Epithelial cell of proximal tubule (primary cell): Measurements from ENCODE around the gene DEUP1. TPM values are rescaled to one million over a fixed set of nuclear protein-coding genes. Genes with fewer than 3 reads are reported as not detected.

Experiments
- DNase-seq: peaks from one replicate; pipeline ENCODE4 v3.0.0-alpha.2; 2011; ENCODE audit warnings: low read depth
- H3K4me3 ChIP-seq: 2 replicates; pipeline ENCODE4 v1.5.1; 2011; ENCODE audit warnings: low read depth, mild to moderate bottlenecking, low read length
- total RNA-seq: library from RNA; depleted of rRNA; stranded (reverse); fragments of >200 nt; gene quantifications from 2 replicates; pipeline ENCODE4 v1.2.3, GENCODE V29; 2015
- TF ChIP-seq, protein P1 (sequence below): conservative IDR thresholded peaks from 2 replicates; pipeline ENCODE4 v1.5.1; 2012; ENCODE audit warnings: low read depth, mild to moderate bottlenecking, low read length

Gene DEUP1
- total RNA-seq, 1 donor from 2014 or later, result 0.69 TPM

DNA sequence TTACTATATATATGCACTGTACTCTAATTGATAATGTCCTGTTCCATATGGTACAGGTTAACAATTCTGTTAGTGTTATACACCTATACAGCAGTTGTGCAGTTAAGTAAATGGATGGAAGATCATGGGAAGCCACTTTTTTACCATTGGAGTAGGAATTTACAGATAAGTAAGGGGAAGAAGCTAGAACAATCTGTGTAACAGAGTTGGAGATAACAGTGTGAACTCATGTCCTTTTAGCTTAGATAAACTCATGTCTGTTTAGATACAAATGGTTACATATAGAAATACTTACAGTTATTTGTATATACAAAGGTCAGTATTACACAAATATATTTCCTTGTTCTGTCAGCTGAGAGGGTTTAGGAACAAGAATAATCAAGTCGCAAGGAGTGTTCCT is 6.8 kb upstream of the DEUP1 start:
- no peak for DNase-seq
- TF ChIP-seq, protein P1, sequence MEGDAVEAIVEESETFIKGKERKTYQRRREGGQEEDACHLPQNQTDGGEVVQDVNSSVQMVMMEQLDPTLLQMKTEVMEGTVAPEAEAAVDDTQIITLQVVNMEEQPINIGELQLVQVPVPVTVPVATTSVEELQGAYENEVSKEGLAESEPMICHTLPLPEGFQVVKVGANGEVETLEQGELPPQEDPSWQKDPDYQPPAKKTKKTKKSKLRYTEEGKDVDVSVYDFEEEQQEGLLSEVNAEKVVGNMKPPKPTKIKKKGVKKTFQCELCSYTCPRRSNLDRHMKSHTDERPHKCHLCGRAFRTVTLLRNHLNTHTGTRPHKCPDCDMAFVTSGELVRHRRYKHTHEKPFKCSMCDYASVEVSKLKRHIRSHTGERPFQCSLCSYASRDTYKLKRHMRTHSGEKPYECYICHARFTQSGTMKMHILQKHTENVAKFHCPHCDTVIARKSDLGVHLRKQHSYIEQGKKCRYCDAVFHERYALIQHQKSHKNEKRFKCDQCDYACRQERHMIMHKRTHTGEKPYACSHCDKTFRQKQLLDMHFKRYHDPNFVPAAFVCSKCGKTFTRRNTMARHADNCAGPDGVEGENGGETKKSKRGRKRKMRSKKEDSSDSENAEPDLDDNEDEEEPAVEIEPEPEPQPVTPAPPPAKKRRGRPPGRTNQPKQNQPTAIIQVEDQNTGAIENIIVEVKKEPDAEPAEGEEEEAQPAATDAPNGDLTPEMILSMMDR, result no peak
- no peak overlapping the region for H3K4me3 ChIP-seq

DNA sequence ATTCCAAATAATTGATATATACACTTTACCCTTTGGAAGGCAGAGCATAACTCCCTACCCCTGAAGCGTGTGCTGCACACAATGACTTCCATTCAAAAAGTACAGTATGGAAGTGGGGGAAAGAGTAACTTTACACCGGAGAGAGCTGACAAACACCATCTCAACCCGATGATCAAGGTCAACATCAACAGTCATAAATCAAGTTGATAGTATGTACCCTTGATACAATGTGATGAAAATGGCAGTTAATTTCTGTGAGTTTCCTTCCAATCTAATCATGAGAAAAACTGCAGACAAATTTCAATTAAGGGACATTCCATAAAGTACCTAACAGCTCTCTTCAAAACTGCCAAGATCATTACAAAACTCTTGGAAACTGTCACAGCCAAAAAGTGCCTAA is 6.0 kb upstream of the DEUP1 start:
- no peak for DNase-seq
- no peak overlapping the region for H3K4me3 ChIP-seq
- TF ChIP-seq, protein P1, result no peak

DNA sequence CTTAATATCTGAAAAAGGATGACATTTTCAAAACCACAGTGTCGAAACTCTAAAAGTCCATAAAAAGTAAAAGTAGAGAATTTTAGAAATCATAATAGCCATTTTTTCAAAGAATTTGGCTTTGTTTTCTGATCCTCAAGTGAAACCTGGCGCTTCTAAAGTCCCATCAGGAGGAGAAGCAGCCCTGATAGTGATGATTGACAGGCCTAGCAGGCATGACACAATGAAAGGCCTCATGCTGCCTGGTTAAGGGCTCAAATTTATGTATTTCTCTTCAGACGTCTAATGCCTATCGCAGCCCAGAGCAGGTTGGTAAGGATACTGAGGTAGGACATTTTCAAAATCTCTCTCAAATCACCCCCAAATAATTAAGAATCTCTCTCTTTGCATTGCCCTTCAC is 3.9 kb upstream of the DEUP1 start:
- no peak overlapping the region for H3K4me3 ChIP-seq
- no peak for DNase-seq
- TF ChIP-seq, protein P1, result no peak

DNA sequence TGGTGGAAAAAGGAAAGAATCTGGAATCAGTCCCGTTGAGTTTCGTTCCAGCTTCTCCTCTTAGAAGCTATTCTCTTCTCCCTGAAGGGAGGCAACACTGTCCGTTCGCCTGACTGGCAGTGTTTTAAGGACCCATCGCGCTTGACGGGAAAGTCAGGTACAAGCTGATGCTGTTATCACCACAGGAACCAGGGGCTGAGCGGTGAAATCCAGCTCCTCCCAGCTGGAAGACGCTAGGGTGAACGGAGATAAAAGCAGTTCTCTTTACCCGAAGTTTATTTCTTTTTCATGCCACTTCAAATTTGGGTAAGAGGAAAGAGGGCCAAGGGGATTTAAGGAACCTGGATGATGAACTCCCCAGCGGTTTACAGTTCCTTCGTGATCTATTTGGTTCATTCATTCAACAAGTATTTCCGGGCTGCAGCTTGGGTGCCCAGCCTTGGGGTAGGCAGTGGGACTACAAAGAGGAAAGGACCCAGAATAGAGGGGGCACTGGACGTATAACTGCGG is 551 bp upstream of the DEUP1 start:
- peak overlapping the region; percentile 54 for H3K4me3 ChIP-seq
- TF ChIP-seq, protein P1, result no peak
- DNase-seq, result no peak

DNA sequence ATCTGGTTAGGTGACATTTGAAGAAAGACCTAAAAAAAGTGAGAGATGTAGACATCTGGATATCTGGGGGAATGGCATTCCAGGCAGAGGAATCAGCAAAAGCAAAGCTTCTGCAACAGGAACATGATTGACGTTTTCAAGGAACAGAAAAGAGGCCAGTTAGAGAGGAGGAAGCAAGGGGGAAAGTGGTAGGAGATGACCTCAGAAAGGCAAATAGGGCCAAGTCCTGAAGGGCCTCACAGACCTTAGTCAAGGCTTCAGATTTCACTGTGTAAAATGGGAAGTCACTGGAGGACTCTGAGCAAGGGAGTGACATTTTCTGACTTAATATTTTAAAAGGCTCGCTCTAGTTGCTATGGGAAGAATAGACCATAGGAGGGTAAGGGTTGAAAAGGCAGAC is 9.7 kb downstream of the DEUP1 start:
- TF ChIP-seq, protein P1, result no peak
- no peak for DNase-seq
- H3K4me3 ChIP-seq, result no peak overlapping the region

DNA sequence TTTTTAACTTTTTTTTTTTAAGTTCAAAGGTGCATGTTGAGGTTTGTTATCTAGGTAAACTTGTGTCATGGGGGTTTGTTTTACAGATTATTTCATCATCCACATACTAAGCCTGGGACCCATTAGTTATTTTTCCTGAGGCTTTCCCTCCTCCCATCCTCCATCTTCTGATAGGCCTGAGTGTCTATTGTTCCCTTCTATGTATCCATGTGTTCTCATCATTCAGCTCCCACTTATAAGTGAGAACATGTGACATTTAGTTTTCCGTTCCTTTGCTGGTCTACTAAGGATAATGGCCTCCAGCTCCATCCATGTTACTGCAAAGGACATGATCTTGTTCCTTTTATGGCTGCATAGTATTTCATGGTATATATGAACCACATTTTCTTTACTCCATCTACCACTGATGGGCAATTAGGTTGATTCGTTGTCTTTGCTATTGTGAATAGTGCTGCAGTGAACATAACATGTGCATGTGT is 14.4 kb downstream of the DEUP1 start:
- DNase-seq, result no peak
- TF ChIP-seq, protein P1, result no peak

DNA sequence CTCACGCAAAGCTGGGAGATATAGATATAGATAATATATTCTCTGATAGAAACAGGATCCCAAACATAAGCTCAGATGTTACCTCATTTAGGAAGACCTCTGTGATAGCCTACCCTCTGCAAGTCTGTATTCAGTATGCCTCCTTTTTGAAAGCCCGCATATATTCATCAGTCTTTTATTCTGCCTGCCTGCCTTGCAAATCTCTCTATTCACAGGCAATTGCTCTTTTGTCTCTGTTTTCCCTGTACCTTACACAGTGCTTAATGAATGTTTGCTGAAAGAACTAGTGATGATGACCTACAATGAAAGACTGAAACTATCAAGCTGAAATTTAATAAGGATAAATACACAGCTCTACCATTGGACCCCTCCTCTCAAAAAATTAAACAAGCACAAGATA is 18.4 kb downstream of the DEUP1 start:
- H3K4me3 ChIP-seq, result no peak overlapping the region
- TF ChIP-seq, protein P1, result no peak
- DNase-seq, result no peak

More for the DNA sequence above, 14.4 kb downstream of the DEUP1 start:
- H3K4me3 ChIP-seq, result no peak overlapping the region
